DMS53 (cell line): ENCODE results near the gene OR4D5.

Source experiments
- DNase-seq: peaks from one replicate; lab custom pipeline; 2025; lab: John Stamatoyannopoulos, UW

OR4D5 gene

DNA sequence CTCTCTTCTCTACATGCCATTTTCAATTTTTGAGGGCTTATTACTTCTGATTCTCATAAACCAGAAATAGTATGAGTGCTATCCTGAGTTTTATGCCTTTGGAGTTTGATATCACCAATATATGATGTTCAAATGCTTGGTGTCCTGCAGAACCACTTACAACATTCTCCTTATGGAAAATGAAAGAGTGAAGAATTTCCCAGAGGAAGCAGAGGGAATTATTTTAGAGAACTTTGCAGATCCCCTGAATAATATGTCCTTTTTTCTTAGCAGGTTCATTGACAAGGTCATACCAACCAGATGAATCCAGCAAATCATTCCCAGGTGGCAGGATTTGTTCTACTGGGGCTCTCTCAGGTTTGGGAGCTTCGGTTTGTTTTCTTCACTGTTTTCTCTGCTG lies at the start of gene OR4D5:
OR4D5 (plus strand) TSS at position 301 of the 400 bp plus-strand sequence; CDS start at position 301, 0 bp downstream.
- no peak for DNase-seq

DNA sequence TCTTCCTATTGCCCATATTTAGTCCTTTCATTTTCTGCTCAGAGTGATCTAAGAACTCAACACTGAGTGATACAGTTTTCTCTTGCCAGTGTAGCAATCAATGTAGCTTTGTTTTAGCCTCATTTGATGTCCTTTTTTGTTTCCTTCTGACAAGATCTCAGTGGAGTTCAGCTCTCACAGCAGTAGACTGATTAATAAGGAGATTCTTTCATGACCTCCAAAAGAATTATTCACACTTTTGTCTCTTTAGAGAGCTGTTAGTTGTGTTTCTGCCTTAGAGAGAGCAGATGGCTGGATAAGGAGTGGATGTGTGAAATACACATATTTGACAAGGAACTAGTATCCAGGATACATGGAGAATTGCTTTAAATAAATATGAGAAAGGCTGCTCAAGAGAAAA lies 47.4 kb upstream of the OR4D5 start:
- DNase-seq: no peak

DNA sequence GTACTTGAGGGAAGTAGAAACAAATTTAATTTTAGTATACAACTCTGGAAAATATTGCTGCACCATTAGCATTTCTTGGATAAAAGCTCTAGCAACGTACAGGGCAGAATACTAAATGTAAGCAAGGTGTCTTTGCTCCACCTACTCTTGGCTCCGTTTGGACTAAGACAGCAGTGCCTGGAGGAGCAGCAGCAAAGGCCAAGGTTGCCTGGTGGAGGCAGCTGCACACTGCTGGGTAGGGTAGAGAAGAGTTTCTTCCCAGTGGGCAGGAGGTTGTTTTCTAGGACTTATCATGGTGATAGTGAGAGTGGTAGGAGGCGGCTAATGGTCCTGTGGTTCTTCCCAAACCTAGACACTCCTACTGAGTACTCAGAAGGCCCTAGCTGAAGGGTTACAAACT lies 39.6 kb upstream of the OR4D5 start:
- no peak for DNase-seq

DNA sequence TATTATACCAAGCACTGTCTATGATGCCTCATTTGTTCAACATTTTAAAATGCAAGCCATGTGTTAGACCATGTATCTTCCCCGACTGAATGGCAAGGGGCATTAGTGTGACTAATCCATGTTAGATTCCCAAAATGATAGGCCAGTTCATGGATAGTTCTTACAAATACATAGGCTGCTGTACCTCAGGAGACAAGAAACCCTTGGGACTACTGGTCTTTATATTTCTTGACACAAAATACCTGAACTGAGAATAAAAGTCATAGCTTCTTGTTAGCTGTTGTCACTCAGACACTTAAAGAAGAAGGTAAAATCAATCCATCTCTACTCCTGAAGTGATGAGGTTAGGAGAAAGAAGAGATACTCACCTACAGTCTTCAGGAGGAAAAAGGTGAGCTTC lies 37.5 kb upstream of the OR4D5 start, which contains the start of gene OR8D4:
OR8D4 (plus strand) TSS at position 301 of the 400 bp plus-strand sequence. CDS start 4,265 bp downstream, outside the sequence.
- no peak for DNase-seq

DNA sequence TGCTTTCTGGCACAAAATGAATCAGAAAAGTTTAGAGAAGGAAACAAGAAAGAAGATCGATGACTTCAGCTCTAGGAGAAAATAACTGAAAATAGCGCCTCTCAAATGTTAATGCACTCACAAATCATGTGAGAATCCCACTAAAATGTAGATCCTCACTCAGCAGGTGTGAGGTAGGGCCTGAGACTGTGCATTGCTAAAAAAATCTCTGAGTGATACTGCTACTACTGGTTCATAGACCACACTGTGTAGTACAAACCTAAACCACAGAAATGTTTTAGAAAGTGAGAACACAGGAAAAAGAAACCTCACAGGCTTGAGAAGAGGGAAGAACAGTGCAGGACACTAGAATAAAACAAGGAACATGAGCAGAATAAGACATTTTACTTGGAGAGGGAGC lies 35.5 kb upstream of the OR4D5 start:
- DNase-seq: no peak

DNA sequence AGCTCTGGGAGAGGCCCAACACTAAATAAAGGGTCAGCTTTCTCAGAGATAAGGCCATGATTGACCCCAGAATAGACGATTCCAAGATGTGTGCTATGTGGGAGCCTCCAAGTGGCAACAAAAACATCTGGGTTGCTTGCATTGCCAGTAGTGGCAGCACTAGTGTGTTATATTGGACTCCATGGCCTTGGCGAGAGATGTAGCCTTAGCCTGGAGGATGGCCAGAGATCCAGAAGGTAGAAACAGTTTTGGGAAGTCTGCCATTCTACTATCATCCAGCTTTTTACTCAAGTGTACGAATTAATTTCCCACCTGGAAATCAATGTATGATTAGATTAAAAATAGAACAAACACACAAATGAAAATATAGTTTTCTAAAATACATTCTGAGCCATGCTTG lies 34.5 kb upstream of the OR4D5 start:
- DNase-seq: no peak

DNA sequence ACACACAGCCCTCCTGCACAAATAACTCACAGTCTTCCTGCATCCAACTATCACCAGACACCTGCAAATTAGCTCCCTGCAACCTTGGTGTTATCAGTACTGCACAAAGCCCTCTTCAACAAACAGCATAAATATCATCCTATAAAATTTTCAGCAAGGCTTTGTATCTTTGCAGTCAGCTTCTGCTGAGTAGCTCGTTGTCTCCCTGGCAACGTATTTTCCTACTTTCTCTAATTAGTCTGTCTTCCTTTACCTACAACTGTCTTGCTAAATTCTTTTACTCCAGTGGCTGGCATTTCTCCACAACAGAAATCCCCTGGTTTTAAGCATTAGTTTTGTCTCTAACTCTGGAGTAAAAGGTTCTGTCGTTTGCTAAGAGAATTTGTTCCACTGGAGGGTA lies 33.6 kb upstream of the OR4D5 start:
- no peak for DNase-seq

DNA sequence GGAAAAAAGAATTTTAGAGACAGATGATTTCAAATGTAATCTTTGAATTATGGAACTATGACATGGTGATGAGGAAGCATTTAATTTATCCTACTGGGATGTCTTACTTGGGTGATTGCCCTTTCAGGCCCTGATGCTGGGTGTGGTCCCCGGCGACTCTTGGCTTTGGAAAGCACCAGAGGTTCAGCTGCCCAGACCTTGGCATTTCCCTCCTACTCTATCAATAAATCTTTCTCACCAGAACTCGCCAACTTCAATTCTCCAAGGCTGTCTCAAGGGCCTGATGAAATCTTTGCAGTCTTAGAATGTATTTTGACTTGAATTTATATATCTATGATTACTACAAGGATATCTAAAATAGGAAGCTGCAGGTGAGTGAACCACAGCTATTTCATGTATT lies 18.5 kb upstream of the OR4D5 start:
- DNase-seq: no peak

DNA sequence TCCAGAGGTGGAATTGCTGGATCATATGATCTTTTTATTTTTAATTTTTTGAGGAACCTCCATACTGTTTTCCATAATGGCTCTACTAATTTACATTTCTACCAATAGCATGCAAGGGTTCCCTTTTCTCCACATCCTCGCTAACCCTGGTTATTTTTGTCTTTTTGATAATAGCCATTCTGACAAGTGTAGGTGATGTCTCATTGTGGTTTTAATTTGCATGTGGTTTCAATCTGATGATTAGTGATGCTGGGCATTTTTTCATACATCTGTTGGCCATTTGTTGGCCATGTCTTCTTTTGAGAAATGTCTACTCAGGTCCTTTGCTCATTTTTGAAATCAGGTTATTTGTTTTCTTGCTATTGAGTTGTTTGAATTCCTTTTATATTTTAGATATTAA lies 15.4 kb upstream of the OR4D5 start:
- DNase-seq: no peak

DNA sequence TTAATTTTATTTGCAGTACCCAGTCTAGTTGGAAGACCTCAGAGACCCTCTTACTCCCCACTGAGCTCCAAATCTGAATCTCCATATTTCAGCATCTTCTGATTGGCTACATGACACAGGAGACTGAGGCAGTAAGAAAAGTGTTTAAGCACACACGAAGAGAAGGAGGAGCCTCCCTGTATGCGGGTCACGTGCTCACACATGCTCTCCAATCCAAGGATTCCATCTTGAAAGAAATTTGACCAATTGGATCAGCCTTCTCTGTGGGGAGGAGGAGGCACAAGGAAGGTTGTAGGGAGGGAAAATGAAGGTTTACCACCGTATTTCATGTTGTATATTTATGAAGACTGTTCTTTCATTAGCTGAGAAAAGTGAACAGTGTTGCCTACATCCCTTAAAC lies 3.0 kb downstream of the OR4D5 start:
- no peak for DNase-seq

DNA sequence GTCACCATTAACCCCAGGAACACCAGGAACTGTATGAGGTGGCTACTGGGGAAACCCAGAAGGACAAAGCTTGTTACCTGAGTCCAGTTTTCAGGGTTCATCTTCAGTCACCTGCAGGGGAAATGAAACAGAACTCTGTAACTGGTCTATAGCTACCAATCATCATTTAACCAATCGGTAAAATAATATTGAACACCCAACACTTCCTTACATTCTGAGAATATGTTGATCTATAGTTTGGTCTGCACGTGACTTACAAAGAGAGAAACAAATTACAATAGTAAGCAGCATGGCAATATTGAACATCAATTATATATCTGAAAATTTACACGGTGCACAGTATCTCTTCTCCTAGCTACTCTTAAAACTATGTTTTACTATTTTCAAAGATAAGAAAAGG lies 4.3 kb downstream of the OR4D5 start, which contains the start of gene OR6T1:
OR6T1 (minus strand) TSS at position 101 of the 400 bp plus-strand sequence; CDS start at position 101, 0 bp downstream.
- DNase-seq: no peak

DNA sequence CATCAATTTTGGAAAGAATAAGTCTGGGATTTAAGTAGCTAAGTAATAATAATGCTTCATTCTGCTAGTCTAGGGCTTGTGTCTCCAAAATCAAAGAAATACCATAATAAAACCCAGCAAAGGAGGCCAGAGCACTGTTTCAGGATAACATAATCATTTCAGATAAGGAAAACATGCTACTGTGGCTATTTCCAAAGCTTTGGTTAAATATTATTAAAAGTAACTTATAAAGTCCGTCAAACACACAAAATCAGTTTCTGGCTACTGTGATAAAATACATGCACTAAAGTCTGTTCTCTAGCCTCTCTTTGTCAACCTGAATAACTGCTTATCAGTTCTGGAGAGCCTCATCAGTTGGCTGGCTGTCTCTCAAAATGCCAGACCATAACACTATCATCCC lies 5.7 kb downstream of the OR4D5 start:
- DNase-seq: no peak

DNA sequence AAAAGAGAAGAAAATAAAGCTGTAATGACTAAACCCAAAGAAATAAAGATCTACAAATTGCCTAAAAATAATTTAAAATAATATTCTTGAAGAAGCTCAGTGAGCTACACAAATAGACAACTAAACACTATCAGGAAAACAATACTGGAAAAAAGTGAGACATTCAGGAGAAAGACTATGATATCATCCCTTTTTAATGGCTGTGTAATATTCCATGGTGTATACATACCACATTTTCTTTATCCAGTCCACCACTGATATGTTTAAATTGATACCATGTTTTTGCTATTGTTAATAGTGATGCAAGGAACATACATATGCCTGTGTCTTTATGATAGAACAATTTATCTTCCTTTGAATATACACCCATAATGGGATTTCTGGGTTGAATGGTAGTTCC lies 17.3 kb downstream of the OR4D5 start:
- DNase-seq: no peak

DNA sequence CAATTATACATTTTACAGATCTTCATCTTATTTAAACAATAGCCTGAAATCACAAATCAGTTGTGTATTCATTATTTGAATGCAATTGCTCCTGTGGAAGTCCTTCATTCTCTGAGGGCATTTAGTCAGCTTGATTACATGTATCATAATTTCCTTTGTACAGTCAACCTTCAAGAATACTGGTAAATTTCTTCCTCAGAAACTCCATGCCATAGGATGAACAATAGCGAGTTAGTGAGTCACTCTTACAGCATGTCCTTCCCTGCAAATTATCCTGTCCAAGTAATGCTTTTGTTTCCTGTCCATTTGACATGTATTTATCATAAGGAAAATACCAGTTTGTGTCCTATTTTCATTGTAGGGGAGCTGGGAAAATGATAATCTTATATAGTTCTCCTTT lies 34.4 kb downstream of the OR4D5 start:
- DNase-seq: peak; percentile 7

DNA sequence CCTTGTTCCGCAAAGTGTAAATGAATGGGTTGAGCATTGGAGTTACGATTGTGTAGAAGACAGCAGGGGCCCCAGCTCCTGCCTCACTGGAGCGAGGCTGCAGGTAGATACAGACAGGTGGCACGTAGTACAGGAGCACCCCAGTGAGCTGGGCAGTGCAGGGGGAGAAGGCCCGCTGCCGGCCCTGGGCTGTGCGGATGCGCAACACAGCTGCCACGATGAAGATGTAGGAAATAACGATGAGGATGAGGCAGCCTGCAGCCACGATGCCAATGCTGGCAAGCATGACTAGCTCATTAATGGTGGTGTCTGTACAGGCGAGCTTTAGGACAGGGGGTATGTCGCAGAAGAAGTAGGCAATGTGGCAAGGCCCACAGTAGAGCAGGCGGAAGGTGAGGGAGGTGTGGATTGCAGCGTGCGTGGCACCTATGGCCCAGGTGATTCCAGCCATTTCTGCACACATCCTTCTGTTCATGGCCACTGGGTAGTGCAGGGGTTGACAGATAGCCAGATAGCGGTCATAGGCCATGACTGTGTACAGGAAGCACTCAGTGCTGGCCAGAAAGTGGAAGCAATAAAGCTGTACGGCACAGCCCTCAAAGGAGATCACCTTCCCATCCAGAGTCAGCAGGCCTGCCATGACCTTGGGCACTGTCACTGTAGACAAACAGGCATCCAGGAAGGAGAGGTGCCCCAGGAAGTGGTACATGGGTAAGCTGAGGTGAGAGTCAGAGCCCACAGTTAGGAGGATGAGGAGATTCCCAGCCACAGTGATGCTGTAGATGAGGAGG lies 37.5 kb downstream of the OR4D5 start:
- DNase-seq: no peak

DNA sequence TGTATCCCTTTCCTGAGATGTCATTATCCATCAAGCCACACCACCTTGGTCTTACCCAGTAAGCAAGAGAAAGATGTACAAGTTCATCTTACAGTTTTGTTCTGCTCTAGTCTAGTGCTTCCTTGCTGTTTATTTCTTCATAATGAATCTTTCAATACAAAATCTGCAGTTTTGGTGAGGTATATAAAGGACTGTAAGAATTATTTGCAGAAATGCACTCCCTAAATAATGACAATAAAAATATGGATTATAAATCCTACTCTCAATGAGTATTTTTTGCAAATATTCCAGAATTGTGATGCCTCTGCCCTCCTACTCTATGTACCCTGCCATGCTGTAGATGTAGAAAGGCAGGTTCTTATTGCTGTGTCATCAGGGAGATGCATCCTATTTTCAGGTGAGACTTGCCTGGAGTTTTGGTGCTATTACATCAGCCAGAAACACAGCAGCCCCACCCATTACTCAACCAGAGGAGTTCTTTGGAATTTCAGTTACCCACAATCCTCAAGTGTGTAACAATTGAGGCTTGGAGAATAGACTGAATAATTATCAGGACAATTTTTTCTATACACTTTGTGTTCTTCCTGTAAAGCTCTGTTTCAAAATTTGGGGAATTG lies 38.4 kb downstream of the OR4D5 start, which contains the start of gene OR10S1:
OR10S1 (minus strand) TSS at position 51 of the 617 bp plus-strand sequence. CDS start 117 bp downstream, outside the sequence.
- peak; percentile 26 for DNase-seq

DNA sequence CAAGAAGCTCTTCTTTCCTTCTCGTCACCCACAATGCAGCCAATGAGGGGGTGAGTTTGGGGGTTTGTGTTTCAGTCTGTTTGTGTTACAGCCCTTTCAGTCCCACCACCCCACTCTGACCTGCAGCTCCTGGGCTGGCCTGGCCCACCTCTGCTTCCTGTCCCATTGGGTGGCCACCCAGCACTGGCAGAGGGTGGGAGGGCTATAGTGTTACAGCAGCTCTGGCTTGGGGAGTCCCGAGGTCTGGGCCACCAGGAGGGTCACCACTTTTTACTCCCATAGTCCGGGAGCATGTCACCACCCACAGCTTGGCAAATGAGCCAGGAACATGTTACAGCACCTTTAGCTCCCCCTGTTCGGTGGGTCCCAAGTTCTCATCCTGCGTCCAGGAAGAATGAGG lies 39.9 kb downstream of the OR4D5 start:
- DNase-seq: no peak
